Small intestine (tissue), 7 donors: Measurements from ENCODE around the gene ZNRF3. TPM values are rescaled to one million over a fixed set of nuclear protein-coding genes. Genes with fewer than 3 reads are reported as not detected.

Source experiments
- DNase-seq, 2 donors: peaks; one replicate each; pipeline versions ENCODE4 v3.0.0 to v3.0.0-alpha.2; 2013
- FAIRE-seq: peaks from 2 replicates; lab custom pipeline; 2012; peaks lifted over from hg19 to GRCh38; lab: Jason Lieb, UNC
- H3K27ac ChIP-seq, 3 donors: one replicate each; pipeline ENCODE4 v1.5.1; 2013; ENCODE audit warnings: low read length in 2 of 3, mild to moderate bottlenecking in 2 of 3, control low read depth in 1 of 3, inconsistent platforms in 1 of 3, low read depth in 1 of 3, moderate library complexity in 1 of 3
- H3K27me3 ChIP-seq, 3 donors: one replicate each; pipeline ENCODE4 v1.6.1; 2013; ENCODE audit warnings: low read length in 3 of 3, inconsistent platforms in 1 of 3; ENCODE audit not compliant: control insufficient read depth in 3 of 3, insufficient read depth in 3 of 3
- H3K36me3 ChIP-seq, 3 donors: one replicate each; pipeline ENCODE4 v1.6.1; 2013; ENCODE audit warnings: low read length in 3 of 3, inconsistent platforms in 1 of 3, low read depth in 1 of 3, mild to moderate bottlenecking in 1 of 3, moderate library complexity in 1 of 3; ENCODE audit not compliant: control insufficient read depth in 3 of 3, insufficient read depth in 2 of 3
- H3K4me1 ChIP-seq, 3 donors: one replicate each; pipeline ENCODE4 v1.6.1; 2013; ENCODE audit warnings: low read length in 2 of 3, inconsistent platforms in 1 of 3, low read depth in 1 of 3, mild to moderate bottlenecking in 1 of 3, moderate library complexity in 1 of 3; ENCODE audit not compliant: control insufficient read depth in 3 of 3, insufficient read depth in 2 of 3
- H3K4me3 ChIP-seq, 3 donors: one replicate each; pipeline ENCODE4 v1.5.1; 2013; ENCODE audit warnings: low read length in 3 of 3, control low read depth in 1 of 3, inconsistent platforms in 1 of 3, low read depth in 1 of 3, mild to moderate bottlenecking in 1 of 3, moderate library complexity in 1 of 3
- H3K9me3 ChIP-seq, 2 donors: one replicate each; pipeline ENCODE4 v1.6.1; 2013; ENCODE audit warnings: low read depth in 1 of 2, low read length in 1 of 2; ENCODE audit not compliant: control insufficient read depth in 2 of 2, insufficient read depth in 1 of 2
- WGBS, 3 donors: extraction: QIAGEN DNeasy Blood & Tissue Kit; methylation state at CpG; one replicate each; pipeline ENCODE4 v1.1.7; 2013; 5-methylcytosine and 5-hydroxymethylcytosine counted together
- polyA plus RNA-seq, 4 donors: library from polyadenylated mRNA; stranded (reverse) in 3 of 4; unstranded in 1 of 4; fragments of 200-250 nt in 3 of 4; fragments of 120-200 nt in 1 of 4; gene quantifications; one replicate each; pipeline versions ENCODE4 v1.2.1 to v1.2.3, GENCODE V29; 2013
- donor health status: healthy with polysubstance abuse.
- donor health status: control.
- donor health status: control.
- donor health status: Bipolar disorder and iron deficiency.
- donor health status: healthy.

The ZNRF3 gene
- polyA plus RNA-seq, 4 donors = 0.22 to 9.1 (median 4.2) TPM

DNA sequence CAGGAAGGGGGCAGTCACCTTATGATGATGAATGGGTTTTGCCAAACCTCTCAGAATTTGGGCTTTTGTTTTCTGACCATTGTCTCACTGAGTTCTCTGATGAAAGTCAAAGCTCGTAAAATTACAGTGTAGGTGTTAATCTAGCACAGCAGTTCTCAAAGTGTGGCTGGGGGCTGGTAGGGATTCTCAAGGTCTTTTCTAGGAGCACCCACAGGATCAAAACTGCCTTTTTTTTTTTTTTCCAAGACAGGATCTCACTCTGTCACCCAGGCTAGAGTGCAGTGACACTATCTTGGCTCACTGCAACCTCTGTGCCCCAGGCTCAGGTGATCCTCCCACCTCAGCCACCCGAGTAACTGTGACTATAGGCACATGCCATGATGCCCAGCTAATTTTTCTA lies 112.2 kb downstream of the ZNRF3 start:
- Histone ChIP-seq H3K4me3 (no peak overlapping the region), H3K4me1 (no peaks in the 10 kb centered on the region), H3K27ac (no peak overlapping the region), H3K36me3 (peaks cover 0 to 19% (median 0%) of the 10 kb centered on the region in 3 donors), H3K9me3 (no peaks in the 10 kb centered on the region), H3K27me3 (no peaks in the 10 kb centered on the region)
- no peak for FAIRE-seq
- no peak for DNase-seq
- WGBS, 3 donors = 81 to 90% (median 90%) methylated on average over 2 of the region's 2 CpGs

DNA sequence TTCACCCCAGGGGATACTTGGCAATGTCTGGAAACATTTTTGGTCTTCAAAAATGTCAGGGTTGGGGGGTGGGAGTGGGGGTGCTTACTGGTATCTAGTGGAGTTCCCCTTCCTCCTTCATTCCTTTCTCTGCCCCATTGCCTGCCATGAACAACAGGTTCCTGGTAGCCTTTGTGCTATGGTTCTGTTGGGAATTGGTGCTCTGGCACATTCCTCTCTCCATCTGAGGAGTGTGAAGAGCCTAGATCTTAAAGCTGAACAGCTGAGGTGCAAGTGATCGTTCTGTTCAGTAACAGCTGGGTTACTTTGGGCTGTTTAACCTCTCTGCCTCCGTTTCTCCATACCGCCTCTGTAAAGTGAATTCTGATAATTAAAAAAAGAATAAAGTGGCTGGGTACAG lies 114.0 kb downstream of the ZNRF3 start:
- FAIRE-seq (no peak), DNase-seq (no peak)
- Histone ChIP-seq H3K4me1 (no peaks in the 10 kb centered on the region), H3K27ac (no peak overlapping the region), H3K27me3 (no peaks in the 10 kb centered on the region), H3K36me3 (peaks cover 0 to 13% (median 0%) of the 10 kb centered on the region in 3 donors), H3K9me3 (no peaks in the 10 kb centered on the region), H3K4me3 (no peak overlapping the region)
- 89 to 92% (median 91%) methylated on average over 3 of the region's 3 CpGs for WGBS, 3 donors

DNA sequence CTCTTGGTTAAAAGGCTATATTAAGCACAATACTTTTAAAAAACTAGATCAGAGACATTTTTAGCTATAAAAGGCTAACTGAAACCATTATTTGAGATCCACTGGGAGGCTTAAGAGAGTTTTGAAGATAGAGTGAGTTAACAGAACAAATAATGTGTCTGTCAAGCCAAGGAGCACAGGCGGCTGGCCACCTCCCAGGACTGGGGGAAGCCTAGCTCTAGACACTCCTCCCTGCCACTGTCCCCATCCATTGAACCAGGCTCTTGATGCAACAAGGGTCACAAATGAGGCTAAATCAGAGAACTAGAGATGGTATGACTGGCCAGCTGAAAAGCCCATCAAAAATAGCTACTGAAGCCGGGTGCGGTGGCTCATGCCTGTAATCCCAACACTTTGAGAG lies 115.3 kb downstream of the ZNRF3 start:
- Histone ChIP-seq H3K27me3 (no peaks in the 10 kb centered on the region), H3K9me3 (no peaks in the 10 kb centered on the region), H3K4me1 (no peaks in the 10 kb centered on the region), H3K36me3 (peaks cover 0 to 6% (median 0%) of the 10 kb centered on the region in 3 donors), H3K27ac (no peak overlapping the region), H3K4me3 (no peak overlapping the region)
- FAIRE-seq = no peak
- no peak for DNase-seq
- 92 to 96% (median 95%) methylated on average over 3 of the region's 3 CpGs for WGBS, 3 donors

DNA sequence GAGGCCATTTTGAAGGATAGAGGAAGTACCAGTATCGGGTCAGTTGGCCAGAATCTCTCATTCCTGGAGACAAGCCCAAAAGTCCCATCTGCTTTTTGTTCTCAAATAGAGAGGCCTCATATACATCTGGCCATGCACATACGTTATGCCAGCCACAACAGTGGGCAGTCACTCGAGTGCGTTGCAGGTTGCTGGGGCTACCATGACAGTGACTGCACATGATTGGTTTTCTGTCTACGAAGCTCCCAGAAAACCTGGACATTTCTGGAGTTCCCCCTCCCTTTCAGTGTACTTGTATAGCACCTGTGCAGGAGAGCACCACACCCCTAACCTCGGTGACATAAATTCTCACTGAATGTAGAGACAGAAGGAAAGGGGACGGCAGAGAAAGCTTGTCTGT lies 116.1 kb downstream of the ZNRF3 start:
- FAIRE-seq (no peak), DNase-seq (peak in 1 of 2 donors; percentile 26)
- Histone ChIP-seq H3K4me1 (peaks cover 0 to 7% (median under 1%) of the 10 kb centered on the region in 3 donors), H3K27me3 (no peaks in the 10 kb centered on the region), H3K9me3 (no peaks in the 10 kb centered on the region), H3K27ac (no peak overlapping the region), H3K36me3 (peaks cover 0 to 4% (median 0%) of the 10 kb centered on the region in 3 donors), H3K4me3 (no peak overlapping the region)
- 47 to 71% (median 54%) methylated on average over 7 of the region's 7 CpGs for WGBS, 3 donors

DNA sequence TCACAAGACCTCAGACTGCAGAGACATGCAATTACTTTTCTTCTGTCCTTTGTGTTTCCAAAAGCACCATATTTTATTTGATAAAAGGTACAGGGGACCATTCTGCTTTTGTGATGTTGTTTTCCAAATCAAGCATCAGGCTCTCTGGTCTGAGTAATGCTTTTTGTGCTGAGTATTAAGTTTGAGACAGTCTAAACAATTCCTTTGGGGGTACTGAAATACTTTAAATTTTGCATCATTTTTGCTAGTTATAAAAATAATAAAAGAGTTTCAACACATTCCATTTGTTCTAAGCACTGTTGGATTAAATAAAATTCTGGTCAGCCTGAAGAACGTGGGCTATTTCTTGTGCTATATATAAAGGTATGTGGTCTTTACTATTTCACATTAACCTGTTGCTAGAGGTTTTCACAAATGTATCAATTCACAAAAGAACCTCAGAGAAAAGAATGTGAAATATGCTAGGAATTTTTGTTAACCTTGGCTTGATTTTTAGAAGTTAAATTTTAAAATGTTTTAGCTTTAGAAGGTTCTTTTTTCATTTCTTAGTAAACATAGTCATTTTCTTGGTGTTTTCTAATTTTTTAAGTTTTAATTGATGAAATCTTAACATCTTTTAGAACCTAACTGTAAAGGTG lies 116.7 kb downstream of the ZNRF3 start:
- no peak overlapping the region for H3K4me3 ChIP-seq
- FAIRE-seq (peak; percentile 5), DNase-seq (no peak)
- peaks cover under 1 to 11% (median 4%) of the 10 kb centered on the region in 3 donors for H3K4me1 ChIP-seq
- no peaks in the 10 kb centered on the region for H3K9me3 ChIP-seq
- no peaks in the 10 kb centered on the region for H3K27me3 ChIP-seq
- WGBS, 3 donors = 73 to 75% (median 73%) methylated on average over 1 of the region's 1 CpG
- no peak overlapping the region for H3K27ac ChIP-seq
- H3K36me3 ChIP-seq = peaks cover 0 to 4% (median 0%) of the 10 kb centered on the region in 3 donors

DNA sequence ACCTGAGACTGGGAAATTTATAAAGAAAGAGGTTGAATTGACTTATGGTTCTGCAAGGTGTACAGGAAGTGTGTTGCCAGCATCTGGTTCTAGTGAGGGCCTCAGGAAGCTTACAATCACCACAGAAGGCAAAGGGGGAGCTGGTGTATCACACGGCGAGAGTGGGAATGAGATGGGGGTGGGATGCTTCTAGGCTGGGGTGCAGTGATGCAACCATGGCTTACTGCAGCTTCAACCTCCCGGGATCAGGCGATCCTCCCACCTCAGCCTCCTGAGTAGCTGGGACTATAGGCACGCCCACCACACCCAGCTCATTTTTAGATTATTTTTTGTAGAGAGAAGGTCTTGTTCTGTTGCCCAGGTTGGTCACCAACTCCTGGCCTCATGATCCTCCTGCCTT lies 117.3 kb downstream of the ZNRF3 start:
- DNase-seq = no peak
- Histone ChIP-seq H3K4me1 (peaks cover 2 to 17% (median 4%) of the 10 kb centered on the region in 3 donors), H3K4me3 (no peak overlapping the region), H3K27me3 (no peaks in the 10 kb centered on the region), H3K27ac (no peak overlapping the region), H3K9me3 (no peaks in the 10 kb centered on the region), H3K36me3 (peaks cover 0 to 4% (median 0%) of the 10 kb centered on the region in 3 donors)
- WGBS, 3 donors = 96 to 100% (median 98%) methylated on average over 5 of the region's 5 CpGs
- FAIRE-seq = no peak

DNA sequence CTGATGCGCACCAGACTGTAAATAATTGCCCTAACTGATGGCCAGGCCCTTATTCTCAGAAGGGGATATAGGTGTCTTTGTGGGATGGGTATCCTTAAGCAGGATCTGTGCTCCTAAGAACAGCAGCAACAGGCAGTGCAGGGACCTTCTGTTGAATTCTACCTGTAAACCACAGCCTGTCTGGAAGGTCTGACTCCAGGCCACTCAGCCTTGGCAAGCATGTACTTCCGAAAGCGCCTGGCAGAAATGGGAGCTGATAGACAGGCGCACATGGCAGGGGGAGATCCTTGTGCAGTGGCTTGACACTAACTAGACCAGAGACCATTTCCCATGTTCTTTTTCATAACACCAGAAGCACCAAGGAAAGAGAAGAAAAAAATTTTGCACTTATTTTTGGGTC lies 119.2 kb downstream of the ZNRF3 start:
- 94 to 95% (median 95%) methylated on average over 4 of the region's 4 CpGs for WGBS, 3 donors
- no peak for DNase-seq

DNA sequence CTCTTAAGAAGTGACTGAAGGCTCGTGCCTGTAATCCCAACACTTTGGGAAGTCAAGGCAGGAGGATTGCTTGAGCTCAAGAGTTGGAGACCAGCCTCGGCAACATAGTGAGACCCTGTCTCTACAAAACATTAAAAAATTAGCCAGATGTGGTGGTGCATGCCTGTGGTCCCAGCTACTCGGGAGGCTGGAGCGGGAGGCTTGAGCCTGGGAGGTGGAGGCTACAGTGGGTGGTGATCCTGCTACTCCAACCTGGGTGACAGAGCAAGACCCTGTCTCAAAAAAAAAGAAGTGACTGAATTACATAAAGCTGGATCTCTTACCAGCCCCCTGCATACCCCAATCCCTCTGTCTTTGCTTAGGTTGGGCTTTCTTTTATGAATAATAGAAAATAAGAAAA lies 120.2 kb downstream of the ZNRF3 start:
- H3K4me1 ChIP-seq = peaks cover 2 to 30% (median 4%) of the 10 kb centered on the region in 3 donors
- H3K4me3 ChIP-seq = no peak overlapping the region
- no peak for DNase-seq
- no peaks in the 10 kb centered on the region for H3K9me3 ChIP-seq
- WGBS, 3 donors = 92 to 96% (median 92%) methylated on average over 4 of the region's 4 CpGs
- H3K27me3 ChIP-seq = no peaks in the 10 kb centered on the region
- H3K36me3 ChIP-seq = peaks cover 0 to 2% (median 0%) of the 10 kb centered on the region in 3 donors
- no peak overlapping the region for H3K27ac ChIP-seq
- FAIRE-seq = no peak

More for the DNA sequence above, 119.2 kb downstream of the ZNRF3 start:
- H3K4me3 ChIP-seq = no peak overlapping the region
- H3K36me3 ChIP-seq = no peaks in the 10 kb centered on the region
- no peaks in the 10 kb centered on the region for H3K9me3 ChIP-seq
- peaks cover 2 to 30% (median 4%) of the 10 kb centered on the region in 3 donors for H3K4me1 ChIP-seq
- H3K27me3 ChIP-seq = no peaks in the 10 kb centered on the region
- no peak for FAIRE-seq
- no peak overlapping the region for H3K27ac ChIP-seq
